Fibroblast of lung (primary cell): ENCODE results near the gene CD1D. TPM values are rescaled to one million over a fixed set of nuclear protein-coding genes. Genes with fewer than 3 reads are reported as not detected.
"Not testable (repeated sequence)": the region's sequence is repeated elsewhere in the genome, so short reads cannot be mapped to it uniquely, and the experiment has no call there.

Source experiments
- DNase-seq, 2 donors: peaks; one replicate each; pipeline versions ENCODE4 v3.0.0 to v3.0.0-alpha.2; 2010; ENCODE audit warnings: low read depth in 2 of 2
- H2AFZ ChIP-seq: 2 replicates; pipeline ENCODE4 v1.5.1; 2012; ENCODE audit warnings: low read length, control low read depth, inconsistent platforms
- H3K27ac ChIP-seq: 2 replicates; pipeline ENCODE4 v1.5.1; 2011; ENCODE audit warnings: low read length, control low read depth; ENCODE audit not compliant: insufficient read depth
- H3K27me3 ChIP-seq: 2 replicates; pipeline ENCODE4 v1.5.1; 2011; ENCODE audit warnings: mild to moderate bottlenecking, low read length; ENCODE audit not compliant: control insufficient read depth, insufficient read depth
- H3K36me3 ChIP-seq: 2 replicates; pipeline ENCODE4 v1.5.1; 2011; ENCODE audit warnings: low read length; ENCODE audit not compliant: control insufficient read depth, insufficient read depth
- H3K4me1 ChIP-seq: 2 replicates; pipeline ENCODE4 v1.5.1; 2011; ENCODE audit warnings: low read length; ENCODE audit not compliant: control insufficient read depth, insufficient read depth; ENCODE audit errors: extremely low read depth
- H3K4me2 ChIP-seq: 2 replicates; pipeline ENCODE4 v1.5.1; 2011; ENCODE audit warnings: low read length, control low read depth; ENCODE audit not compliant: insufficient read depth; ENCODE audit errors: extremely low read depth
- H3K4me3 ChIP-seq, 4 experiments: fragments of 200-600 bp in 1 of 4; sonication (generic) in 1 of 4; replicated peaks in 1 of 4; 2 replicates each; pipeline ENCODE4 v1.5.1; 2011 to 2016; ENCODE audit warnings: low read length in 4 of 4, low read depth in 3 of 4, mild to moderate bottlenecking in 3 of 4, control low read depth in 2 of 4, inconsistent platforms in 1 of 4, mixed read lengths in 1 of 4; ENCODE audit not compliant: insufficient read depth in 1 of 4; ENCODE audit errors: control extremely low read depth in 1 of 4
- H3K79me2 ChIP-seq: 2 replicates; pipeline ENCODE4 v1.5.1; 2012; ENCODE audit warnings: mild to moderate bottlenecking, low read length, inconsistent platforms; ENCODE audit not compliant: control insufficient read depth, insufficient read depth
- H3K9ac ChIP-seq: 2 replicates; pipeline ENCODE4 v1.5.1; 2011; ENCODE audit warnings: mild to moderate bottlenecking, low read length, control low read depth; ENCODE audit not compliant: insufficient read depth
- H3K9me3 ChIP-seq: 2 replicates; pipeline ENCODE4 v1.5.1; 2012; ENCODE audit warnings: low read depth, low read length; ENCODE audit not compliant: control insufficient read depth, insufficient read depth
- H4K20me1 ChIP-seq: 2 replicates; pipeline ENCODE4 v1.5.1; 2011; ENCODE audit warnings: low read length; ENCODE audit not compliant: control insufficient read depth, insufficient read depth; ENCODE audit errors: extremely low read depth
- CTCF ChIP-seq, 2 donors: IDR thresholded peaks in 1 of 2; conservative IDR thresholded peaks in 1 of 2; 1 replicate in 1 of 2; 2 replicates in 1 of 2; pipeline ENCODE4 v1.5.1; 2011 to 2012; ENCODE audit warnings: low read length in 2 of 2, control low read depth in 1 of 2, inconsistent platforms in 1 of 2, low read depth in 1 of 2, mild to moderate bottlenecking in 1 of 2
- EZH2 ChIP-seq: IDR thresholded peaks from 2 replicates; pipeline ENCODE4 v1.5.1; 2012; ENCODE audit warnings: low read length, control low read depth, mild to moderate bottlenecking; ENCODE audit errors: missing control alignments
- polyA plus RNA-seq, 2 donors: library from polyadenylated mRNA; depleted of rRNA in 1 of 2; stranded (reverse) in 1 of 2; unstranded in 1 of 2; fragments of >200 nt; gene quantifications; 2 replicates each; pipeline ENCODE4 v1.2.1, GENCODE V29; 2011 to 2012; ENCODE audit warnings: missing spikeins in 1 of 2
- total RNA-seq: library from RNA; depleted of rRNA; stranded (reverse); fragments of >200 nt; gene quantifications from 2 replicates; pipeline ENCODE4 v1.2.1, GENCODE V29; 2014

CD1D gene
- total and polyA plus RNA-seq, 2 donors (not counting 1 experiment from before 2014, with no cell fraction given) = 0.66 TPM; not detected in 1

- no peaks in the 10 kb centered on the region for H4K20me1 ChIP-seq
- no peak overlapping the region for H2AFZ ChIP-seq
- H3K9me3 ChIP-seq = no peaks in the 10 kb centered on the region
- H3K9ac ChIP-seq = no peak overlapping the region
- H3K4me3 ChIP-seq = no peak overlapping the region
- TF ChIP-seq CTCF (conservative IDR thresholded peaks at IDR 0.05 in 1 of 2, IDR thresholded peaks at IDR 0.05 in 1 of 2; ENCODE audit: low read depth in 1 of 2, low read length in 2 of 2) = no peak
- no peak for TF ChIP-seq EZH2
- H3K79me2 ChIP-seq = no peaks in the 10 kb centered on the region
- H3K36me3 ChIP-seq = no peaks in the 10 kb centered on the region
- H3K4me2 ChIP-seq = no peak overlapping the region
- no peak for DNase-seq
- peaks cover 29% of the 10 kb centered on the region for H3K27me3 ChIP-seq
- no peak overlapping the region for H3K27ac ChIP-seq
- no peaks in the 10 kb centered on the region for H3K4me1 ChIP-seq
Measured at GRCh38 chr1:158176399-158176798, 4.3 kb upstream of the CD1D start.

GRCh38 chr1:158176849-158177699, 3.6 kb upstream of the CD1D start:
- not testable (repeated sequence) for H4K20me1 ChIP-seq, H3K9ac ChIP-seq, H3K4me2 ChIP-seq, H3K4me1 ChIP-seq, H3K36me3 ChIP-seq, DNase-seq, H2AFZ ChIP-seq, H3K9me3 ChIP-seq, H3K79me2 ChIP-seq, H3K27ac ChIP-seq
- peaks cover 35% of the 10 kb centered on the region for H3K27me3 ChIP-seq
- H3K4me3 ChIP-seq = peak overlapping the region in 2 of 4 experiments; percentile 51 to 67

GRCh38 chr1:158177700-158178450, 2.8 kb upstream of the CD1D start:
- Histone ChIP-seq H3K4me2 (peak overlapping the region; percentile 54), H3K9ac (no peak overlapping the region), H2AFZ (peak overlapping the region; percentile 10), H3K27ac (no peak overlapping the region), H3K27me3 (peaks cover 37% of the 10 kb centered on the region), H4K20me1 (no peaks in the 10 kb centered on the region), H3K9me3 (no peaks in the 10 kb centered on the region), H3K4me1 (no peaks in the 10 kb centered on the region), H3K36me3 (no peaks in the 10 kb centered on the region), H3K79me2 (no peaks in the 10 kb centered on the region), H3K4me3 (peak overlapping the region in 3 of 4 experiments; percentile 14 to 67 (median 51))
- no peak for TF ChIP-seq CTCF (conservative IDR thresholded peaks at IDR 0.05 in 1 of 2, IDR thresholded peaks at IDR 0.05 in 1 of 2; ENCODE audit: low read depth in 1 of 2, low read length in 2 of 2)
- TF ChIP-seq EZH2 = no peak
- DNase-seq = peak; percentile 56 to 60
